Measurements from ENCODE around the gene CALN1.

GRCh38 chr7:72343991-72344390 is 68.1 kb downstream of the CALN1 start:
- TF ChIP-seq POLR2A (IDR thresholded peaks at IDR 0.05) (no peak), CTCF (IDR thresholded peaks at IDR 0.05) (no peak)
